GM18511 (cell line): ENCODE data around the gene CD3D.

Experiments
- ATAC-seq: cut with Tn5 transposase; IDR thresholded peaks from one replicate; pipeline ENCODE4 v1.9.1; 2021; ENCODE audit warnings: mild to moderate bottlenecking, moderate library complexity; ENCODE audit not compliant: unreplicated experiment

The CD3D gene

DNA sequence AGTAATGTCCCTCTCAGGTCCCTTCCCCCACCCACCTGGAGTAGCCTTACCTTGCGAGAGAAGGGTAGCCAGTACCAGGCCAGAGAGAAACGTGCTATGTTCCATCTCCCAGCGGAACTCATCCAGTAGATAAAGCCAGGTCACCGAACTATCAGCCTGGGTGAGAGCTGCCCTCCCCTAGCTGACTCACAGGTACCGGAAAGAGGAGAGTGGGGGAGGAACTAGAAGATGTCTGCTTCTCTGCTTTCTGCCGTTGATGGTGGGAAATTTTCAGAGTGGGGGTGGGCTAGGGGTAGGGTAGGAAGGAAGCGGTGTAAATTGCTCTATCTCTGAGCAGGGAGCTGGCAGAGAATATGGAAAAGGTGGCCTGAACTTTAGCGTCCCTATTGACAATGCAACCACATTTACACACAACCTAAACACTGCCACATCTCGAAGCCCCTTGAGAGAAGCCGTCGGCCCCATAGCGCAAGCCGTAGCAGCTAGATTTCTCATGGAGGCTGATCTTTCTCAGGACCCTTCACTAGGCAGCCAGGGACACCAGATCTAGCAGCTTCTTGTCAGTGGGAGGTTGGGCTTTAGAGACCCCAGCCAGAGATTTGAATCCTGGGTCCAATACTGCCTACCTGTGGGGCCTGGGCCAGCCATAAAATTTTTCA lies at the start of gene CD3D:
Gene CD3D (minus strand): TSS at position 203 of the 659 bp plus-strand sequence. CDS start 98 bp downstream, at position 105.
- ATAC-seq = no peak

DNA sequence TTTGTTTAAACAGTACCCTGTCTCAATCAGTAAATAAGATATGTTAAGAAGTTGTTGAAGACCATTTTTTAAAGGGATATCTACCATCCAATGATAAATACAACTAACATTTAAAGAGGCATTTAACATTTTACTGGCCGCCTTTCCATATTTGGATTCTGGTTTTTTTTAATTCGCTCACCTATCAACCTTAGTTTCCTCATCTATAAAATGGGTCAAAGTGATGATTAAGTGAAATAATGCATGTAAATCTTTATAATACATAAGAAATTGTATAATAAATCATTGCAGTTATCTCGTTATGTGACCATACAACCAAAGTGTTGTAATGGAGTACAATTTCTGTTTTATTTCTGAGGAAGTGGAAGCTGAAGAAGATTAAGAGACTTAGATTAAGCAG lies 41.2 kb upstream of the CD3D start:
- no peak for ATAC-seq

DNA sequence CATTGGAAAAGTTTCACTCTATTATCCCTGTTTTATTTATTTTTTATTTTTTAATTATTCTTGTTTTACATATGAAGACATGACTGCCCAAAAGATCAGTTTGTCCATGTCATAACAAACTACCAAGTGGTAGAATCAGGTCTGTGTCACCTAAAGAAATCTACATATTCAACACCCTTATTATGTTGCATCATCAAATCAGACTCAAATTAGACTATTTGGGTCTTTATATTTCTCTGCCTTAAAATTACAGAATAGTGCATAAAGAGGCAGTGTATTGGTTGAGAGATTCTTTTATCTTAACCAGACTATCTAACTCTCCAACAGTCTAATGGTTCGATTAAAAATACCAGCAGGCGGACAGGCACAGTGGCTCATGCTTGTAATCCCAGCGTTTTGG lies 40.4 kb upstream of the CD3D start:
- no peak for ATAC-seq

DNA sequence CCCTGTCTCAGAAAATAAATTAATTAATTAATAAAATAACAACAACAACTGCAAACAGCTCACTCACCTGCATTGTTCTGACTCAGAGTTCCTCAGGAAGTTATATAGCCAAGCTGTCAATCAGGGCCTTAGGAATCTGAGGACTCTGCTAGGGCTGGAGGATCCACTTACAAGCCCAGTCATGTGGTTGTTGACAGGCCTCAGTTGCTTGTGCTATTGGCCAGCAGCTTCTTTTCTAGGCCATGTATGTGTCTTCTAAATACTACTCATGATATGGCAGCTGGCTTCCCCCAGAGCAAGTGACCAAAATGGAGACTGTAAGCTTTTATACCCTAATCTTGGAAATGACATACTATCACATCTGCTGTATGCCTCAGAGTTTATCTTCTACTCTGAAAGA lies 38.1 kb upstream of the CD3D start:
- no peak for ATAC-seq

DNA sequence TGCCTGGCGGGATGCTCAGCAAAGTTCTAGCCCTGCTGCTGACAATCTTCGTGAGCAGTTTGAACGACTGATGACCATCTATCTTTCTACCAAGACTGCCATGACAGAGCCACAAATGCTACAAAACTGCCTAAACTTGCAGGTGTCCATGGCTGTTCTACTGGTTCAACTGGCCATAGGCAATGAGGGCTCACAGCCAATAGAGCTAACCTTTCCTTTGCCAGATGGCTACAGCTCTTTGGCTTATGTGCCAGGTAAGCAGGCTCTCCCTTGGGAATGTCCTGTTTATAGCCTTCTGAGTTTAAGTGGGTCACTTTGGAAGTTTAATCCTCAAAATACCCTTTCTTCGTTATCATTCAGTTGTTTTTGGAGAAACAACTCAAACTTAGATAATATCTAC lies 37.0 kb upstream of the CD3D start:
- no peak for ATAC-seq

DNA sequence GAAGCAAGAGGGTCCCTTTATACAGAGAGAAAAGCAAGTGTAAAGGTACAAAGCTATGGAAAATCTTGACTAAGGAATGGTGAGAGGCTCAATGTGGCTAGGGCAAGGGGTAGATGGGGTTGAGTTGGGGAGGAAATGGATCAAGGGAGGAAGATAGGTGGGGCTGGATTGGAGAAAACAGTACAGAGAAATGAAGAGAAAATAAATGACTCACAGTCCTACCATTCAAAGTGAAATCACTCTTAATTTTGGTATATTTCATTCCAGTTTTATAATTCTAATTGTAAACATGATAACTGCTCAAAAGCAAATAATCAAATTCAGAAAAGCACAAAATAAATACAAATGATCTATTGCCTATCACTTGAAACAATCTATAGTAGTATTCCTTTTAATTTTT lies 33.5 kb upstream of the CD3D start:
- no peak for ATAC-seq

DNA sequence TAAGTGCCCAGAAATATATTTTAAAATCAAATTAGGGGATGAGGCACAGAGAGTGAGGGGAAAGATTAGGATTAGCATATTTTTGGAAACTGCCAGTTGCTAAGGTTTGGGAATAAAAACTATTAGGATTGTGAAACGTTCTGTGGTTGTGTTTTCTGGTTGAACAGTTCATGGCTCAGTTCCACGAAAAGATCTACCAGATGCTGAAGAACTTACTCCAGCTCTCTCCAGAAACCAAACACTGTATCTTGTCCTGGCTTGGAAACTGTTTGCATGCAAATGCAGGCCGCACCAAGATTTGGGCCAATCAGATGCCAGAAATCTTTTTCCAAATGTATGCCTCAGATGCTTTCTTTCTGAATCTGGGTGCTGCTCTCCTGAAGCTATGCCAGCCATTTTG lies 32.2 kb upstream of the CD3D start:
- ATAC-seq = no peak

DNA sequence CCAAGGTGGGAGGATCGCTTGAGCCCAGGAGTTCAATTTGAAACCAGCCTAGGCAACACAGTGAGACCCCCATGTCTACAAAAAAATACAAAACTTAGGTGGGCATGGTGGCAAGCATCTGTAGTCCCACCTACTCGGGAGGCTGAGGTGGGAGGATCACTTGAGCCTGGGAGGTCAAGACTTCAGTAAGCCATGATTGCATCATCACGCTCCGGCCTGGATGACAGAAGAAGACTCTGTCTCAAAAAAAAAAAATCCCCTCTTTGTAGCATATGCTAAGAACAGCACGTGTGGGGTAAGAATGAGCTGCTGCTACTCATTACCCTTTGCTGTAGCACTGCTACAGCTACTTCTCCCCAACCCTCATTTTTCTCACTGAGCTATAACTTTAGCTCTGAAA lies 31.4 kb upstream of the CD3D start:
- no peak for ATAC-seq

DNA sequence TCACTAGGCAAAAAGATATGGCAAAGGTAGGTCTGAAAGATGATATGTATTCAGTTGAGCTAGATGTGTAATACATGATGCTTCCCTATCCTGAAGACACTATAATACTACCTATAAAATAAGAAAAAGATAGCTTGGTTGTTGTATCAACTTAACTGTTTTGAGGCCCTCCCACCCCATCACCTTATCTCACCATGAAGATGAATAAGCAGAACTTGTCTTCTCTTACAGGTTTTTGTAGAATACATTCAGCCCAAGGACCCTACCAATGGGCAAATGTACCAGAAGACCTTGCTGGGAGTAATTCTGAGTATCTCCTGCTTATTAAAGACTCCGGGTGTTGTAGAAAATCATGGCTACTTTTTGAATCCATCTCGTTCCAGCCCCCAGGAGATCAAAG lies 30.8 kb upstream of the CD3D start:
- no peak for ATAC-seq

DNA sequence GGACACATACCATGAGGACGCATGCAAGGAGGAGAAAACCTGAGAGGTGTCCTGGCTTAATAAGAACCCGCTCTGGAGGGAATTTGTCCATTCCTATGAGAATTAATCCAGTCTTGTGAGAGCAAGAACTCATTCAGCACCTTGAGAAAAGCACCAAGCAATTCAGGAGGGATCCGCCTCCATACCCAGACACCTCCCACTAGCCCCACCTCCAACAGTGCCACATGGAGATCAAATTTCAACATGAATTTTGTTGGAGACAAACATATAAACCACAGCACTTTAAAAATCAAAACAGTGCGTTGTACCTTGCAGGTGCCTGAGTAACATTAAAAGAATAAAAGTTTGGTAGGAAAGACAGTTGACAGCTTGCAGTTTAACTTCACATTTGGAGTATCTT lies 28.3 kb upstream of the CD3D start:
- ATAC-seq = no peak

DNA sequence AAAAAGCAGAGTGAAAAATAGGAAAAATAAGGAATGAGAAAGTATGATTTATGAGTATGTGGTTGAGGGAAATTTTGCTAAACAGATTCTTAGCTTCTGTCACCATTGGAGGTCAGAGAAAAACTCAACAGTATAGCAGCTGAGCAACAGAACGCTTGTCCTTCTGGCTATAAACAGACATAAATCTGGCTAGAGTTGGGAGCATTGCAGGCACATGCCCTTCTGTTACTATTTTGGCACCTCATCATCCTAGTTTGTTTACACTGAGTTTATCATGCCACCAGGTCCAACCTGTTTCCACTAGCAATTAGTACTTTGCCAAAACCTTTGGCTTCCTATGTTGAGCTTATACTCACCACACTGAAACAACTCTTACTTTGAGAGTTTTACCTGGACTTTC lies 23.8 kb upstream of the CD3D start:
- ATAC-seq = no peak

DNA sequence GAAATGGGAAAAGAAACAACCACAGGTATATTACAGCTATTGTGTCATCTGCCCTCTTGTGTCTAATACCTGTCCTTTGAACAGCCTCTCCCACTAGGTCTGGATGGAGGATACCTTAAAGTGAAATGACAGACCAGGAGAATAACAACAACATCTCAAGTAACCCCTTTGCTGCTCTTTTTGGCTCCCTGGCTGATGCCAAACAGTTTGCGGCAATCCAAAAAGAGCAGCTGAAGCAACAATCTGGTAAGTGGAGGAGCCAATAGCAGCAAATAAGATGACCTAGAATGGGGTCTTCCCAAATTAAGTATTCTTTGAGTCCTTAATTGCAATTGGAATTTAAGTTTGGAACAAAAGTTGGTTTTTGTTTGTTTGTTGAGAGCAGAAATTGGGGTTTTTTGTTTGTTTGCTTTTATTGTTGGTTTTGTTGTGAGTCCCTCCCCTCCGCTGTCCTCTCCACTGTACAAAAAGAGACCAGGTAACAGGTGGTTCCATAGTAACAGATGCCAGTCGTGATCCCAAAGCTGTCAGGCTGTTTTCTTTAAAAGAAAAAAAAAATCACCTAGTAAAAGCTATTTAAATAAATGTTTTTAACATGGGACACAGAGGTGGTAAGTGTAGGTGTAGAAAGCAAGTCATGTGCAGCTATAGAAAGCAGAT lies 22.6 kb upstream of the CD3D start:
- ATAC-seq = no peak

DNA sequence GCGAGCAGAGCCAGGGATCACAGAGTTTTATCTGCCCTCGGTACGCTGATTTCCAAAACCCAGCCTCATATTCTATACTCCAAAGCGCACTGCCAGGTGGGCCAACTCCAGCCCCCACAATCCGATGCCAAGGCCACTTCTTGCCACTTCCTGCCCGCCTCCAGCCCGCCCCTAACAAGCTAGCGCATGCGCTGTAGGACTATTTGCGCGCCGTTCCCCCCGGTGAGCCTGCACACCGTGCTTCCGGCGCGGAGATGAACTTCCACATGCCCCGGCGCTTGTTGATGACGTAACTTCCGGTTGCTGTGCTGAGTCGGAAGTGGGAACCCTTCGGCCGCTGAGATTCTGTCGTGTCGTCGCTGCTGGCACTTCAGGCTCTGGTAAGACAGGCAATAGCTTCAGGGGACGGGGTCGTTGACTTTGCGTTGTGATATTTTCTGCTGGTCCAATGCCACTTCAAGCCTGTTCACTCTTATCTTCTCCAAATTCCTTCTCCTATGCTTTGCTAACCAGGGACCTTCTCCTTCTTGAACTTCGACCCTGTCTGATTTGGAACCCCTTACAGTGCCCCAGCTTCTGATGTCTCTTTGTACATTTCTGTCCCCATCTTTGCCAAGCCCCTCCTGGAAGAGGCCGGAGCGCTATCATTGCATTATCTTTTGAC lies 16.9 kb upstream of the CD3D start, which contains the start of gene UBE4A:
Gene UBE4A (plus strand): TSS at position 306 of the 664 bp plus-strand sequence. CDS start 5,481 bp downstream, outside the sequence.
- peak; percentile 89 for ATAC-seq

DNA sequence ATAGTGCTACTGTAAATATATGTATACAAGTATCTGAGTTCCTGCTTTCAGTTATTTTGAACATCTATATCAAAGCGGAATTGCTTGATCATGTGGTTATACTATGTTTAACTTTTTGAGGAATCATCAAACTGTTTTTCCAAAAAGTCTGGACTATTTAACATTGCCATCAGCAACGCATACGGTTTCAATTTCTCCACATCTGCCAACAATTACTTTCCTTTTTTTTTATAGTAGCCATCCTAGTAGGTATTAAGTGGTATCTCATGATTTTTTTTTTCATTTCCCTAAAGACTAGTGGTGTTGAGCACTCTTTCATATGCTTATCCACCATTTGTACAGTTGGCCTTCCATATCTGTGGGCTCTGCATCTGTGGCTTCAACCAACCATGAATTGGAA lies 15.6 kb upstream of the CD3D start:
- no peak for ATAC-seq

DNA sequence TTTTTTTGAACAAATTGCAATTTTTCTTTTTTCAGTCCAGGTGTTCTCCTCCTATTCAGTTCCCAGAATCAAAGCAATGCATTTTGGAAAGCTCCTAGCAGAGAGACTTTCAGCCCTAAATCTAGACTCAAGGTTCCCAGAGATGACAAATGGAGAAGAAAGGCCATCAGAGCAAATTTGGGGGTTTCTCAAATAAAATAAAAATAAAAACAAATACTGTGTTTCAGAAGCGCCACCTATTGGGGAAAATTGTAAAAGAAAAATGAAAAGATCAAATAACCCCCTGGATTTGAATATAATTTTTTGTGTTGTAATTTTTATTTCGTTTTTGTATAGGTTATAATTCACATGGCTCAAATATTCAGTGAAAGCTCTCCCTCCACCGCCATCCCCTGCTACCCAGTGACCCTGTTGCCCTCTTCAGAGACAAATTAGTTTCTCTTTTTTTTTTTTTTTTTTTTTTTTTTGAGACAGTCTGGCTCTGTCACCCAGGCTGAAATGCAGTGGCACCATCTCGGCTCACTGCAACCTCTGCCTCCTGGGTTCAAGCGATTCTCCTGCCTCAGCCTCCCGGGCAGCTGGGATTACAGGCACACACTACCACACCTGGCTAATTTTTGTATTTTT lies 10.7 kb upstream of the CD3D start:
- ATAC-seq = no peak

DNA sequence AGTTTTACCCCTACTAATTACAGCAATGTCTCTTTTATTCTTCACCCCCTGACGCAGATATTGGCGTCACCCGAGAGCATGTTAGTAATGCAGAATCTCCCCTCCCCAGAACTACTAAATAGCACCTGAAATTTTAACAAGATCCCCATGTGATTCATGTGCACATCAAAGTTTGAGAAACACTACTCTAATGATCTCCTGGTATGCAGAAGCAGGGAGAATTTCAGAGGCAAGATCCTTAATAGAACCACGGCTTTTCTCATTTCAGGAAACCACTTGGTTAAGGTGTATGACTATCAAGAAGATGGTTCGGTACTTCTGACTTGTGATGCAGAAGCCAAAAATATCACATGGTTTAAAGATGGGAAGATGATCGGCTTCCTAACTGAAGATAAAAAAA lies 7.0 kb upstream of the CD3D start:
- no peak for ATAC-seq

DNA sequence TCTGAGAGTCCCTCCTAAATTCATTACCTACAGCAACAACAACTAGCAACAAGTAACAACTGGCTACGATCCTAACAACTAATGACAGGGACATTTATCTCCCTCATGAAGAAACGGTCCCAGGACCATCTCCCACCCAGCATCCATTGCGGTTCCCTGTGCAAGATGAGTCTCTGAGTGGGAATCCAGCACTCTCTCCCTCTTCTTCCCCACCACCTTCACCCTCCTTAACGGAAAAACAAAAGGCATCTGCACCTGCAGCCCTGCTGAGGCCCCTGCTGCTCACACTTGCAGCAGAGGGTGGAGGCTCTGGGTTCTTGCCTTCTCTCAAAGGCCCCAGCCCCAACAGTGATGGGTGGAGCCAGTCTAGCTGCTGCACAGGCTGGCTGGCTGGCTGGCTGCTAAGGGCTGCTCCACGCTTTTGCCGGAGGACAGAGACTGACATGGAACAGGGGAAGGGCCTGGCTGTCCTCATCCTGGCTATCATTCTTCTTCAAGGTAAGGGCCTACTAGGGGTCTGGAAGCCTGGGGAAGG lies 1.5 kb upstream of the CD3D start, which contains the start of gene CD3G:
Gene CD3G (plus strand): TSS at position 364 of the 535 bp plus-strand sequence. CDS start 80 bp downstream, at position 444.
- no peak for ATAC-seq

DNA sequence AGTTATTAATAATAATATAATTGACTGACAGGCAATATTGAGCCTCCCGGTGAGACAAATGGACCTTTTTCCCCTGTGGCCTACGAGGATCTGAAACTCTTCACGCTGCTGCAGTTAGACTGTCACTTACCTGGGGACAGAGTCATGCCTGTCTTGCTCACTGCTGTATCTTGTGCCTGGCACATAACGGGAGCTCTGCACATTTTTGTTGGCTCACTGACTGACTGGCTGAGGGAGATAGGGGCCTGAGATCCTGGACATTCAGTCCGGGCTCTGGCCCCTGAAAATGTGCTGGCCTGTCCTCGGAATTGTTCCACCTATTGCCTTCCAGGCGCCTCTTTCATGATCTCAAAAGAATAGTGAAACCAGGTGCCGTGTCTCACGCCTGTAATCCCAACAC lies 743 bp upstream of the CD3D start:
- ATAC-seq = no peak

DNA sequence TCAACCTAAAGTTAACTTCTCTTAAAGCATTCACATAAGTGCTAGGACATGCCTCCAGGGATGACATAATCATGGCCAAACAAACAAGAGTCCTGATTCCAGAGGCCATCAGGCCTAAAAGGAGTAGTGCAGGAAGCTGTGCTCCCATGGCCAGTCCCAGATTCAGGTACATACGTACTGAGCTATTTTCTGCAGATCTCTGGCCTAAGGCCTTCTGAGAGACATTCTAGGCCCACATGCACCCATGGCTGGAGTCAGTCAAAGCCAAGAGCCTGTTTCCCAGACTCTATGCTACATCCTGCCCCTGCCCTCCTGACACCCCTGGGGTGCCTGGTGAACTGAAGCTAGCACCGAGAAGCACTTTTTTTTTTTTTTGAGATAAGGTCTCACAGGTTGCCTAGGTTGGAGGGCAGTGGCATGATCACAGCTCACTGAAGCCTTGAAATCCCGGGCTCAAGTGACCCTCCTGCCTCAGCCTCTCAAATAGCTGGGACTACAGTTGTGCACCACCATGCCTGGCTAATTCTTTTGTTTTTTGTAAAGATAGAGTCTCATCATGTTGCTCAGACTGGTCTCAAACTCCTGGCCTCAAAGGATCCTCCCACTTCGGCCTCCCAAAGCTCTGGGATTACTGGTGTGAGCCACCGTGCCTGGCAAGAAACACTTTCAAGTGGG lies 553 bp downstream of the CD3D start:
- no peak for ATAC-seq

DNA sequence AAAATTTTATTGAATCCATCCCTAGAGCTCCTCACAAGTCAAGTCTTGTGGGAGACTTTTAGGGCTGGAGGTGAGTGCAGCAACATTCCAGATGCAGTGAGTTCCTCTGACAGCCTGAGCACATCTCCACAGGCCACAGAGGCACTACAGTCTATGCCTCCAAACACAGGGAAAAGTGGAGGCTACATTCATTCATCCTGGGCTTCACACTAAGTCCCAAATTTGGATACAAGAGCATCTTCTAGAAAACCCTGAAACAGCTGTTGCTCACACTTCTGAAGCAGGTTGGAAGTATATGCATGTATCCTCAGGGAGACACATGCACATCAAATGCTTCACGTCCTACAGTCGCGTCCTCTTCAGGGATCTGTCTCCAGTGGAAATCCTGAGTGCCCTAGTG lies 1.2 kb downstream of the CD3D start:
- no peak for ATAC-seq

DNA sequence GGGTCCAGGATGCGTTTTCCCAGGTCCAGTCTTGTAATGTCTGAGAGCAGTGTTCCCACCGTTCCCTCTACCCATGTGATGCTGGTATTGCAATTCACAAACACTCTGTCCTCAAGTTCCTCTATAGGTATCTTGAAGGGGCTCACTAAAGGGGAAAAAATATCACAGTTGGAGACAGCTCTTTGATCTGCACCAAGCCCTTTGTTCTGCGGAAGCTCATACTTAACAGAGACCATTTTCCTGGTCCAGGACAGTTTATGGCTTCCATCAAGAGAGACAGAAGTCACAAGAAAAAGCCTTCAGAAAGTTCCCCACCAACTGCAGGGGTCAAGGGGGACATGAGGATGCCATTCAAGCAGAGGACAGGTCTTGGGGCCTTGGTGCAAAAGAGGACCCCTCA lies 2.1 kb downstream of the CD3D start:
- no peak for ATAC-seq
